ENCODE measurements around the gene ELFN1.

The ELFN1 gene

DNA sequence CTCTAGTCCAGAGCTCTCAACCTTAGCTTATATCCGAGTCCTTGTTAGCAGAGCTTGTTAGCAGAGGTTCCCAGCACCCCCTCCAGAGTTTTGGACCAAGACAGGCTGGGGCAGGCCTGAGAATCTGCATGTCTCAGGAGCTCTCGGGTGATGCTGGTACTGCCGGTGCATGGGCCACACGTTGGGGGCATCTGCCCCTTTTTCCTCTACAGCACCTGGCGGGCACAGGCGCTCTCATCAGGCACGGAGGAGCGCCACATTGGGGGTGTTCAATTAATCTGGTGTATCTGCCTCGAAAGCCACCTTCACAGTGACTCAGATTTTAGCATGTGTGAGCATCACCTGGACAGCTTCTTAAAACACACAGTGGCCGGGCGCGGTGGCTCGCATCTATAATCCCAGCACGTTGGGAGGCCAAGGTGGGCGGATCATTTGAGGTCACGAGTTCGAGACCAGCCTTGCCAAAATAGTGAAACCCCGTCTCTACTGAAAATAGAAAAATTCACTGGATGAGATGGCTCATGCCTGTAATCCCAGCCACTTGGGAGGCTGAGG, 117.7 kb downstream of the ELFN1 start:
- no peaks in the 10 kb centered on the region for H3K36me3 ChIP-seq (ENCODE audit: insufficient read depth, low read length)
- no peaks in the 10 kb centered on the region for H3K9me3 ChIP-seq (ENCODE audit: control insufficient read depth, insufficient read depth, low read length)
- H3K9ac ChIP-seq (ENCODE audit: low read depth, low read length) = no peak overlapping the region
- H3K4me1 ChIP-seq (ENCODE audit: insufficient read depth, low read length) = no peaks in the 10 kb centered on the region

DNA sequence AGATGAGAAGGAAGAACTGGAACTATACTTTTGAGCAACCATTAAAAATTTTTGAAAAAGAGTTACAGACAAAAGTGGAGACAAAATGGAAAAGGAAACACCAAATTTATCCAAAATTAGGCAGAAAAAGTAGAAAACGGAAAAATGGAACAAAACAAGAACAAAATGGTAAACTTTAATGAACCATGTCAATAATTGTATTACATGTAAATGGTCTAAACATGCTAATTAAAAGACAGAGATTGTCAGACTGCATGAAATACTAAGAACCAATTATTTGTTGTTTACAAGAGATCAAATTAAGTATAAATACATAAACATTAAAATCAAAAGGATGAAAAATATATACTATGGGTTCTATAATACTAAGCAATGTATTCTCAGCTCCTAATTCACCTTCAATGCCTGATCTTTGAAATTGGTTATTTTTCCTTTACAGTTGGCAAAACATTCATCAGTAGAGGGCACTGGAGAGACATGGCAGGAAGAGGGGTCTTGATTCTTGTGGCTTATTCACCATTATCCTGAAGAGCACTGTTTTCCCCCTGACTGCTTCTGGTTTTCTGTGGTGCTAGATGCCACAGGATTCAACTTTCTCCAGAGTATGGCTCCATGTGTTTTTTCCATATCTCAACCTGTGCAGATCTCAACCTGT, 124.9 kb downstream of the ELFN1 start:
- Histone ChIP-seq H3K4me1 (ENCODE audit: insufficient read depth, low read length) (no peaks in the 10 kb centered on the region), H3K9me3 (ENCODE audit: control insufficient read depth, insufficient read depth, low read length) (peaks cover 6% of the 10 kb centered on the region; the same call in 1 of the 2 replicates), H3K9ac (ENCODE audit: low read depth, low read length) (no peak overlapping the region), H3K36me3 (ENCODE audit: insufficient read depth, low read length) (no peaks in the 10 kb centered on the region)
